Body of pancreas (tissue), 4 donors: Measurements from ENCODE around the gene NLGN1. TPM values are rescaled to one million over a fixed set of nuclear protein-coding genes. Genes with fewer than 3 reads are reported as not detected.
"Not testable (repeated sequence)": the region's sequence is repeated elsewhere in the genome, so short reads cannot be mapped to it uniquely, and the experiment has no call there.

Experiments
- ATAC-seq: fragments of 150-250 bp; one replicate; pipeline ENCODE4 v1.9.1; 2016
- DNase-seq, 4 donors: peaks; one replicate each; pipeline ENCODE4 v3.0.0-alpha.2; 2019
- H3K27ac ChIP-seq, 4 donors: fragments of 200-600 bp; sonication (generic); 1 replicate in 3 of 4; 2 replicates in 1 of 4; pipeline versions ENCODE4 v1.5.1 to v1.6.1; 2016 to 2019; ENCODE audit warnings: mild to moderate bottlenecking in 1 of 4, mixed read lengths in 1 of 4, moderate library complexity in 1 of 4
- H3K27me3 ChIP-seq, 2 donors: fragments of 200-600 bp; sonication (generic); one replicate each; pipeline ENCODE4 v1.6.0; 2016; ENCODE audit warnings: mild to moderate bottlenecking in 1 of 2
- H3K36me3 ChIP-seq, 2 donors: fragments of 200-600 bp; sonication (generic); replicated peaks in 1 of 2; 2 replicates each; pipeline ENCODE4 v1.5.1; 2016; ENCODE audit warnings: low read depth in 2 of 2; ENCODE audit not compliant: insufficient read depth in 1 of 2
- H3K4me1 ChIP-seq: fragments of 200-600 bp; sonication (generic); one replicate; pipeline ENCODE4 v1.6.0; 2016
- H3K4me3 ChIP-seq, 2 donors: fragments of 200-600 bp; sonication (generic); 1 replicate in 1 of 2; 2 replicates in 1 of 2; pipeline ENCODE4 v1.5.1; 2016 to 2019
- H3K9me3 ChIP-seq, 3 donors: fragments of 200-600 bp; sonication (generic); 1 replicate in 2 of 3; 2 replicates in 1 of 3; pipeline ENCODE4 v1.5.1; 2016
- POLR2A ChIP-seq, 3 donors: fragments of 450-650 bp; IDR thresholded peaks; one replicate each; pipeline ENCODE4 v1.6.1; 2016; ENCODE audit warnings: antibody characterized with exemption in 3 of 3, mild to moderate bottlenecking in 2 of 3
- WGBS, 2 donors: methylation state at CpG; one replicate each; pipeline ENCODE4 v1.1.5; 2017; 5-methylcytosine and 5-hydroxymethylcytosine counted together
- intact Hi-C: fragments of 100-400 bp; cut with DNase I; formaldehyde crosslinking; loops from one replicate; pipeline ENCODE4 v1.15.1; 2023
- total RNA-seq, 2 donors: library from RNA; depleted of rRNA; stranded (reverse); fragments of >200 nt; gene quantifications; one replicate each; pipeline ENCODE4 v1.1.0, GENCODE V29; 2016
- TF ChIP-seq, protein P1 (sequence below), 7 experiments: fragments of 450-650 bp in 4 of 7; fragments of 200-600 bp in 3 of 7; sonication (generic) in 3 of 7; IDR thresholded peaks; one replicate each; pipeline ENCODE4 v1.5.1; 2016 to 2019; ENCODE audit warnings: antibody characterized with exemption in 7 of 7

Gene NLGN1
- total RNA-seq, 2 donors from 2014 or later, result 0.52 to 1.3 TPM

DNA sequence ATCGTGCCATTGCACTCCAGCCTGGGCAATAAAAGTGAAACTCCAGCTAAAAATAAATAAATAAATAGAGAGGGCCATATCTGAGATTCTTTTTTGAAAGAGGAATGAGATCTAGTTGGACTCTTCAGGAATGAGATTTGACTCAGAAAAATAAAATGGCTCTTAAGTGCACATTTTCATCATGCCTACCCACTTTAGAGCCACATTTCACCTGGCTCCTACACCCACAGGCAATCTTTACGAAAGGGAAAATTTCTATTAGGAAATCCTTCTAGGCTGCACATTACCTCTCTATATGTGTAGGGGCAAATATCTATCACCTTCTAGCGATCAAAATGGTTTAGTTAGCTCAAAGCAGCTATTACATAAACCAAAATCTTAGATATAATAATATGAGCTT lies 16.9 kb upstream of the NLGN1 start:
- no peaks in the 10 kb centered on the region for H3K36me3 ChIP-seq
- no peak for DNase-seq
- H3K9me3 ChIP-seq, result no peaks in the 10 kb centered on the region
- intact Hi-C loops, result no loop called here
- TF ChIP-seq POLR2A (IDR thresholded peaks at IDR 0.05), result no peak
- TF ChIP-seq, protein P1, sequence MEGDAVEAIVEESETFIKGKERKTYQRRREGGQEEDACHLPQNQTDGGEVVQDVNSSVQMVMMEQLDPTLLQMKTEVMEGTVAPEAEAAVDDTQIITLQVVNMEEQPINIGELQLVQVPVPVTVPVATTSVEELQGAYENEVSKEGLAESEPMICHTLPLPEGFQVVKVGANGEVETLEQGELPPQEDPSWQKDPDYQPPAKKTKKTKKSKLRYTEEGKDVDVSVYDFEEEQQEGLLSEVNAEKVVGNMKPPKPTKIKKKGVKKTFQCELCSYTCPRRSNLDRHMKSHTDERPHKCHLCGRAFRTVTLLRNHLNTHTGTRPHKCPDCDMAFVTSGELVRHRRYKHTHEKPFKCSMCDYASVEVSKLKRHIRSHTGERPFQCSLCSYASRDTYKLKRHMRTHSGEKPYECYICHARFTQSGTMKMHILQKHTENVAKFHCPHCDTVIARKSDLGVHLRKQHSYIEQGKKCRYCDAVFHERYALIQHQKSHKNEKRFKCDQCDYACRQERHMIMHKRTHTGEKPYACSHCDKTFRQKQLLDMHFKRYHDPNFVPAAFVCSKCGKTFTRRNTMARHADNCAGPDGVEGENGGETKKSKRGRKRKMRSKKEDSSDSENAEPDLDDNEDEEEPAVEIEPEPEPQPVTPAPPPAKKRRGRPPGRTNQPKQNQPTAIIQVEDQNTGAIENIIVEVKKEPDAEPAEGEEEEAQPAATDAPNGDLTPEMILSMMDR (IDR thresholded peaks at IDR 0.05), result no peak
- no peaks in the 10 kb centered on the region for H3K4me1 ChIP-seq
- no peak for ATAC-seq
- no peaks in the 10 kb centered on the region for H3K27me3 ChIP-seq
- no peak overlapping the region for H3K27ac ChIP-seq
- no peak overlapping the region for H3K4me3 ChIP-seq
- 73 to 78% methylated on average over 3 of the region's 3 CpGs for WGBS, 2 donors

DNA sequence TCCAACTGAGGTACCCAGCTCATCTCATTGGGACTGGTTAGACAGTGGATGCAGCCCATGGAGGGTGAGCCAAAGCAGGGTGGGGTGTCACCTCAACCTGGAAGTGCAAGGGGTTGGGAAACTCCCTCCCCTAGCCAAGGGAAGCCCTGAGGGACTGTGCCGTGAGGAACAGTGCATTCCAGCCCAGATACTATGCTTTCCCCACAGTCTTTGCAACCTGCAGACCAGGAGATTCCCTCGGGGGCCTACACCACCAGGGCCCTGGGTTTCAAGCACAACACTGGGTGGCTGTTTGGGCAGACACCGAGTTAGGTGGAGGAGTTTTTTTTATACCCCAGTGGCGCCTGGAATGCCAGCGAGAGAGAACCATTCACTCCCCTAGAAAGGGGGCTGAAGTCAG lies 15.6 kb upstream of the NLGN1 start:
- 56 to 70% methylated on average over 5 of the region's 5 CpGs for WGBS, 2 donors
- intact Hi-C loops, result not testable (repeated sequence)

DNA sequence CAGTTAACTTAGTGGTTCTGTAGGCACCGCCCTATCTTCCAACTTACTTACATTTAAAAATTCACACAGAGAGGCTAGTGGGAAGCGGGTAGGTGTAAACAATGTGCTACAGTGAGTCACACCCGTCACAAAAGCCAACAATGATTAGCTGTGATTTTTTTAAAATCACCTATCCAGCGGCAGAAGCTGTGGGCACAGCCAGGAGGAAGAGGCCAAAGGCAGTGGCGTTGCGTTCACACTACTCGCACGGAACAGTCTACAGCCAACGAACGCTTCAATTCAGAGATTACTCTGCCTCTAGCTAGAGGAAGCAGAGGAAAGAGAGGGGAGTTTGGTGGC lies 2.5 kb upstream of the NLGN1 start:
- no peaks in the 10 kb centered on the region for H3K27me3 ChIP-seq
- no peaks in the 10 kb centered on the region for H3K9me3 ChIP-seq
- no peak for TF ChIP-seq POLR2A (IDR thresholded peaks at IDR 0.05)
- TF ChIP-seq, protein P1 (IDR thresholded peaks at IDR 0.05), result no peak
- H3K27ac ChIP-seq, result peak overlapping the region; percentile 26 to 74 (median 40)
- ATAC-seq, result peak; percentile 54
- DNase-seq, result peak in 3 of 4 donors; percentile 33 to 38 (median 35)
- H3K4me3 ChIP-seq, result peak overlapping the region; percentile 16 to 66
- peaks cover 35% of the 10 kb centered on the region for H3K4me1 ChIP-seq
- intact Hi-C loops, result no loop called here
- WGBS, 2 donors, result 1 to 2% methylated on average over 10 of the region's 10 CpGs
- H3K36me3 ChIP-seq, result no peaks in the 10 kb centered on the region

More for the DNA sequence above, 15.6 kb upstream of the NLGN1 start:
- H3K27me3 ChIP-seq, DNase-seq, H3K4me1 ChIP-seq, H3K9me3 ChIP-seq, ATAC-seq, H3K27ac ChIP-seq, H3K4me3 ChIP-seq, H3K36me3 ChIP-seq: not testable (repeated sequence)

DNA sequence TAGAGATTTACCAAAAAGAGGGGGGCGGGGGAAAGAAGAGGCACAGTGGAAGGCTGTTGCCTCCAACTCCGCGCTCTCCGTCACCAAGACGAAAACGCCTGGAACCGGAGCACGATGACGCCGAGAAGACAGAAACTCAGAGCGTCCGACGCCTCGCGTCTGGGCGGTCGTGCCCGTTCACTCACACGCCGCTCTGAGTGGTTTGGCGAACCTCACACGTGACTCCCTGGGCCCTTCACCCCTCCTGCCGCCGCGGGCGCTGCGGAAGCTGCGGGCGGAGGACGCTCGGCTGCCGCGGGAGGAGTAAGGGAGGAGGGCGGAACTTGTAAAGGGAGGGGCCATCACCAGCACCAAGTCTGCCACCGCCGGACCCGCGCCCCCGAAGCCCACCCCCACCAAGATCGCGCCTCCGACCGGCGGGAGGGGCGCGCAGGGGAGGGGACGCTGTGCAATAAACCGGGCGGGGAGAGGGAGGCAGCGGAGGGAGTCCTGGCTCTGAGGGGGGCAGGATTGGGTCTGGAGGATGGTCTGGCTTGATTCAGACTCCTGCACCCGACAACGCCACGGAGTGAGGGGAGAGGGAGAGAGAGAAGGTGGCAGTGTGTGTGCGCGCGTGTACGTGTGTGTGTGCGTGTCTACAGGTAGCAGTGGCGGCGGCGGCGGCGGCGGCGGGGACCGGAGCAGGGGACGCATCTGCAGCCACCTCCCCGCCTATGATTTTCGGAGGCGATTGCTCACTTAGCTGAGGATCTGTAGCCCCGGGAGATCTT lies 1.9 kb upstream of the NLGN1 start:
- Histone ChIP-seq H3K36me3 (no peaks in the 10 kb centered on the region), H3K27ac (peak overlapping the region; percentile 26 to 74 (median 40))
- WGBS, 2 donors, result 1% methylated on average over 27 to 71 of the region's 71 CpGs

More for the DNA sequence above, 1.9 kb upstream of the NLGN1 start:
- Histone ChIP-seq H3K4me1 (peaks cover 35% of the 10 kb centered on the region), H3K9me3 (no peaks in the 10 kb centered on the region), H3K4me3 (peak overlapping the region; percentile 16 to 66), H3K27me3 (no peaks in the 10 kb centered on the region)
- ATAC-seq (peak; percentile 90), DNase-seq (peak; percentile 70 to 83 (median 78))
- TF ChIP-seq POLR2A (IDR thresholded peaks at IDR 0.05), result peak; percentile 25 to 72 (median 62)
- TF ChIP-seq, protein P1 (IDR thresholded peaks at IDR 0.05), result peak in 2 of 7 experiments; percentile 18 to 22
- intact Hi-C loops, result no loop called here
